HG02970 (cell line): ENCODE data around the gene AK2.
"Not testable (repeated sequence)": the region's sequence is repeated elsewhere in the genome, so short reads cannot be mapped to it uniquely, and the experiment has no call there.

Experiments
- ATAC-seq: cut with Tn5 transposase; IDR thresholded peaks from one replicate; pipeline ENCODE4 v1.9.1; 2021; ENCODE audit warnings: mild to moderate bottlenecking, moderate library complexity, moderate number of reproducible peaks; ENCODE audit not compliant: unreplicated experiment, low FRiP score

The AK2 gene

DNA sequence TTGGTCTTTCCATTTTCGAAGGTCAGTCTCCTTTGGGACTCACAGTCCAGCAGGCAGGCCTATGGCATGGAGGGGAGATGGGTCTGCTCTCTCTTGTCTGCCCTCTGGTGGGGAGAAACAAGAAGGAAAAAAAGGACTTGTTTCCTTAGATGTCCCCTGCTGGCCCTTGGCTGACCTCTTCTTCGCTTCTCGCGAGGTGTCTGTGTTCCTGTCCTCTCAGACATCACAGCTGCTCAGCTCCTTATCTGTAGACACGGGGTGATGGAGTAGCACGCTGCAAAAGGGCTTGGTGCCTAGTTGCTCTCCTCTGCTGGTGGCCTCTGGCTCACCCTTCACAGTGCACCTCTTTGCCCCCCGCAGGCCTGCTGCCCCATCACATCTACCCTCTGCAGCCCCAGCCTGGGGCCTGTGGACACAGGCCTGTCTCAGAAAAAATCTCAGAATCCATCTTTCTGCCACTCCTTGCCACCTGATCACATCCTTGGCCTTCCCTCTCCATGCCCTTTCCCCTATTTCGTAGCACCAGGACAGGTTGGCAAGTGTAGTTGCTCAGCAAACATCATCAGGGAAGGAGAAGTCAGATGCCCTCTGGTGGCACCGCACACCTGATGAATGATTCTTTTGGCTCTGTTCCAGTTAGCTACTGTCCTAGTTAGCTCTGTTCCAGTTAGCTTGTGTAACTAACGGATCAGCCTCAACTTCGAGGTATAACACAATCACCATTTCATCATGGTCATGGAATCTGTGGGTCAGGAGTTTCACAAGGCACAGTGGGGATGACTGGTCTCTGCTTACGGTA lies 18.7 kb upstream of the AK2 start:
- no peak for ATAC-seq

DNA sequence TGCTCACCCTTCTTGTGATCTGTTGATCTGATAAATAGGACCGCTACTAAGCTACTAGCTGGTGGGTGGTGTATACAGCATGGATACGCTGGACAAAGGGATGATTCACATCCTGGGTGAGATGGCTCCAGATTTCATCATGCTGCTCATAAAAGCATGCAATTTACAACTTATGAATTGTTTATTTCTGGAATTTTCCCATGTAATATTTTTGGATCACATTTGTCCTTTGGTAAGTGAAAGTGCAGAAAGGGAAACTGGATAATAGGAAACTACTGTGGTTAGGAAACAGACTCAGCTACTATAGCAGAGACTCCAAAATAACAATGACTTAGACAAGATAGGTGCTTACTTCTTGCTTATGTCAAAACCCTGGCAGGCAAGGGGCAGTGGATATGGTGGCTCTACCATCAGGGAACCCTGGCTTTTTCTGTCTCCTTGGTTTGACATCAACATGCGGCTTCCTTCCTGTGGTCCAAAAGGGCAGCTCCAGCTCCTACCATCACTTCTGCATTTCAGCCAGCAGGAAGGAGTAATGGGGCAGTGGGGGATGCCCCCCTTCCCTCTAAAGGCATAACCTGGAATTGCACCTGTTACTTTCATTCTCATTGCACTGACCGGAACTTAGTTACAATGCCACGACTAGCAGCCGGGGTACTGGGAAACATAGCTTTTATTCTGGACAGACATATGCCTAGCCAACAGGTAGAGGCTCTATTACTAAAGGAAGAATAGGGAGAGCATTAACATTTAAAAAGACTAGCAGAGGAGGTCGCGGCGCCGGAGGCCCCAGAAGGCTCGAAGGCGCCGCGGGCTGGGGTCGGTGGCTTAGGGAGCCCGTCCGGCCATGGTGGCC lies 13.8 kb upstream of the AK2 start:
- ATAC-seq = no peak

DNA sequence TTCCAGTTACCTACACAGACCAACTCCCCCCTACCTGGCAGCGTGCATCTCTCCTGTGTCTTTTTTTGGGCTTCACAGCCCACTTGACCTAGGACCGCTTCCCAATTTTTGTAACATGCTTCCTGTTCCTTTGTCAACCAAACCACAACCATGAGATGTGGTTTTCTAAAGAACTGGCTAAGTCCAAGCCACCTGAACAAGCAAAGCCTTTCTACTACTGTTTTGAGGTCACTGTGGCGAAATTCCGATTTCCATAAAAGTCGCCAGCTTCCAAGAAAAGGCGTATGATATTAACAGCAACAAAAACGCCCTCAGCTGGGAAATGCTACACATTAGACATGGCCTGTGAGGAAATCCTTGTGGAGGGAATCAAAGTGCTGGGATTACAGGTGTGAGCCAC lies 12.7 kb upstream of the AK2 start:
- no peak for ATAC-seq

DNA sequence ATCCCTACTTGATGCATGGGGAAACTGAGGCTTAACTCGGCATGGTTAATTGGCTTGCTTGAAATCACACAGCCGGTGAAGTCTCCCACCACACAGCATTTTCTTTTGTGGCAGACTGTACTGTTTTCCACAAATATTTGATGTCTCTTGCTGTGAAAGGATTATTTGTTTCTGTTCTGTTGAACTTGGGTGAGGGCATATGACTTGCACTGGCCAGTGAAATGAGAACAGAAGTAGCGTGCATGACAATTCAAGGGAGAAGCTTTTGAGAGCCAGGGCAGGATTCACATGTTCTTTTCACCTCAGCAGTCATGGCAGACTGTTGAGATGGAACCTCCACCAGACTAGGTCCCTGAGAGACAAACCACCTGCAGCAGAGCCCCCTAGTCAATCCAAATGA lies 11.7 kb upstream of the AK2 start:
- ATAC-seq = no peak

DNA sequence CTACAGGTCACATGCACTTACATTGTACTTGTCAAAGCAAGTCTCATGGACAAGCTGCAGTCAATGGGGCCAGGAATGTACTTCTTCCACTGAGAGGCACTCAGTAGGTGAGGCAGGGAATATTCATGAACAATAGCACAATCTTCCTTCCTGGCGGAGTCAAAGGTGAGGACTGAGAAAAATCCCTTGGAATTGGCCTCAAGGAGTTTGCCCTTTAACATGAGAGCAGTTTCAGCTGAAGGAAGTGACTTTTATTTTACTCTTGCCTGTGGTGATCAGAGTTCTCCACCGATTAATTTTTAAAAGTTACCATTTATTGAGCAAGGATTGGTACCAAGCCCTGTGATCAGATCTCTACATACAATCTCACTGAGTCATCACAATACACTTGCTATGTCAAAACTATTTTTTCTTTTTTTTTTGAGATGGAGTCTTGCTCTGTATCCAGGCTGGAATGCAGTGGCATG lies 11.2 kb upstream of the AK2 start:
- no peak for ATAC-seq

DNA sequence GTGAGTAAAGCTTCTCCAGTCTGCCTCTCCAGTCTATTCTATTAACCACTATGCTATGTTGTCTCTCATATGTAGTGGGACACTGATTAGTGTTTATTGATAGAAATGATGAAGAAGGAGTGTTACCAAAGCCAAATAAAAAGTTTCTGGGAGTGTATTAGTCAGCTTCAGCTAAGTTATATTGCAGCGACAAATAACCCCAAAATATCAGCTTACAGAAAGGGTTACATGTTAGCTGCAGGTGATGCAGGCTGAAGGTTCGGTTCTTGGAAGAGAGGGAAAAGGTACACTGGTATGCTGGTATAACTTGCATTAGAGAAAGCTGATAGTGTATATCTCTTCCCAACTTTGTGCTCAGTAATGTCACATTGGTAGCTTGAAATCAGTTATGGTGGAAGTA lies 10.6 kb upstream of the AK2 start:
- ATAC-seq = no peak

DNA sequence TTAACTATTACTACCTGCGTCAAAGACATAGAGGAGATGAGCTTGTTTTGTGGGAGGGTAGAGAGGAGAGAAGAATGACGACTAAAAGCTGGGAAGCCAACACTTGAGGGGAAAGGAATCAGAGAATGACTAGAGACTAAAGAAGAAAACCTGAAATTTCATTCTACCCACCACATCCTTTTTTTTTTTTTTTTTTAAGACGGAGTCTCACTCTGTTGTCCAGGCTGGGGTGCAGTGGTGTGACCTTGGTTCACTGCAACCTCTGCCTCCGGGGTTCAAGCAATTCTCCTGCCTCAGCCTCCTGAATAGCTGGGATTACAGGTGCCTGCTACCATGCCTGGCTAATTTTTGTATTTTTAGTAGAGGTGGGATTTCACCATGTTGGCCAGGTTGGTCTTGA lies 9.6 kb upstream of the AK2 start:
- ATAC-seq = not testable (repeated sequence)

DNA sequence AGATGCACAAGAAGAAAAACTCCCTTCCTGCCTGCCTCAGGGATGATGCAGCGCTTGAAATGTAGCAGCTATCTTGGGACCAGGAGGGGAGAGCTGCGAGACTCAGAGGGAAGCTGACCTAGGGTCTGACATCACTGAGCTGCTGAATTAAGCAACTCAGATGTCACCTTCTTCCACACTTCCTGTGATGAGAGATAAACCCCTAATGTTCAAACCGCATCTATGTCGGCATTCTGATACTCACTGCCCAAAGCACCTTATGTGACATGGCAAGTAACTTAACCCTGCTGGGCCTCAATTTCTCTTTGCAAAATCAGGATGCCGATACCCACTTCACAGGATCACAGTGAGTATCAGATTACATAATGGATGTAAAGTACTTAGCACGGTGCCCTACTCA lies 9.1 kb upstream of the AK2 start:
- ATAC-seq = no peak

DNA sequence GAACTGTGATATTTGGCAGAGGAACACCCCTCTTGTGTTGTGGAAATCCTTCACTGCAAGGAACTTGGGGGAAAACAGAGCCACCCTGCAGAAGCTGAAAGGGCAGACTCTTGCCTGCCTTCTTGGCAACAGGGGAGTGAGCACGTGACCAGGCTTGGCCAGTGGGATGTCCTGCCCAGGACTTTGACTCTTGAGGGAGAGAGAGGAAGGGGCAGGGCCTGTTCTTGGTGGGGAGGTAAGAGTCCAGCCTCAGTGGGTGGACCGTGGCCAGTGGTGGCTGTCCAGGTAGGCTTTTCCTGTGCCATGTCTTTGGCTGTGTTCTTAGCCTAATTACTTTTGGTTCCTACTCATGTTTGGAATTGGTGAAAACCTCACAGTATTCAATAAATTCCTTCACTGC lies 8.6 kb upstream of the AK2 start:
- ATAC-seq = no peak

DNA sequence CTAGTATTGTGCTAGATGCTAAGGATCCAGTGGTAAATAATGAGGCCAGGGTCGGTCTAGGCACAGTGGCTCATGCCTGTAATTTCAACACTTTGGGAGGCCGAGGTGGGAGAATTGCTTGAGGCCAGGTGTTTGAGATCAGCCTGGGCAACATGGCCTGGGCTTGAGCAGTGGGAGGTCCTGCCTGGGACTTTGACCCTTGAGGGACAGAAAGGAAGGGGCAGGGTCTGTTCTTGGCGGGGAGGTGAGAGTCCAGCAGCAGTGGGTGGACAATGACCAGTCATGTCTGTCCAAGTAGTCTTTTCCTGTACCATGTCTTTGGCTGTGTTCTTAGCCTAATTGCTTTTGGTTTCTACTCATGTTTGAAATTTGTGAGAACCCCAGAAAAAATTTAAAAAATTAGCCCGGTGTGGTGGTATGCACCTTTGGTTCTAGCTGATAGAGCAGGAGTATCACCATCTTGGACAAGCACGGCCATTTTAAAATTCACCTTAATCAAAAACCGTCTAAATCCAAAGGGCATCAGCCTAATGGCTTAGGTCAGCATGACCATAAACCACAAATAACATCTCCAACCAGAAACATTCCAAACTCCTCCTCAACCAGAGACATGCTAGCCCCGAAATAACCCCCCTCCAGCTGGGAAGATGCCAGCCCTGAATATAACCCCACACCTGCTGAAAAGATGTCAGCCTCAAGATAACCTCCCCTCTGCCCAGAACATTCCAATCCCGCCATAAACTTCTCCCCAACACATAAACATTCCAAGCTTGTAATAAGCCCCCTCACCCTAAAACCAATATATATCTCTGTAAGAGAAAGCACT lies 6.8 kb upstream of the AK2 start:
- no peak for ATAC-seq

DNA sequence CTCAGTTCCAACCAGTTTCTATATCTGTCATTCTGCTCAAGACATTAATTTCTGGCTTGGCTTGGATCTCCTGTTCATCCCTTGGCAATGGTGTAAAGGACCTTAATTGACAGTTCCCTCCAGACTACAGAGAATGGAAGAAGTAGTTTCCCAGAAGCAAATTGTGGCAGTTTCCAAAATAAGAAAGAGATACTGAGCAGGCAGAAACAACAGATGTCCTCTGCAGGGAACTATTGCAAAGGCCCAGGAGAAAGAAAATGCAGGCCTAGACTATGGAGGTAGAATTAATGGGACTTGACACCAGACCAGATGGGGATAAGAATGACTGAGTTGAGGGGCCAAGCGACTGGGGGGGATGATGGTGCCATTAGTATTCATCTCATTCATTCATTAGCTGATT lies 6.1 kb upstream of the AK2 start:
- ATAC-seq = no peak

DNA sequence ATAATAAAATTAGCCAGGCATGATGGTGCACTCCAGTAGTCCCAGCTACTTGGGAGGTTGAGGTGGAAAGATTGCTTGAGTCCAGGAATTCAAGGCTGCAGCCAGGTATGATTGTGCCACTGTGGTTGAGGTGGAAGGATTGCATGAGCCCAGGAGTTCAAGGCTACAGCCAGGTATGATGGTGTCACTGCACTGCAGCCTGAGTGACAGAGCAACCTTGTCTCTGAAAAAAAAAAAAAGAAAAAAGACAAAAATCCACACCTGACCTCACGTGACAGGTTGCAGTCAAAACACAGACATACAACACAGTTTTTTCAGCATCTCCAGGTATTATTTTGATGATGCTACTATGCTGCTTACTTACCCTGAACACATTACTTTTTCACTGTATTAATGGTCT lies 4.3 kb upstream of the AK2 start:
- no peak for ATAC-seq

DNA sequence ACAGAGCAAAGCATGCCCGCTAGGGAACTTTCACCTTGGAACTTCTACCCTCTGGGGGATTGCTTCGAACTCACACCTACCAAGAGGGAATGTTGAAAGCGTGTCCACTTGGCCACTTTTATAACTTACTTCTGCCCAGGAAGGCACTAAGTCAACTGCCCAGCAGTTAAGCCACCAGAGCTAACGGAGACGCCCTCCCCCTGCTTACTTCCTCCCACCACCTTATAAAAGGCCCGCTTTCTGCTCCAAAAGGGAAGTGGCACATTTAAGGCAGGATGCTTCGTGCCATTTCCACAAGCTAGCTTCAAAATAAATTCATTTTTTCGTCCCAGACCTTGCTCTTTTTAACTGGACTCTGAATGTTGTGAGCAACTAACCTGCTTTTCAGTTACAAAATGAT lies 3.2 kb upstream of the AK2 start:
- no peak for ATAC-seq

DNA sequence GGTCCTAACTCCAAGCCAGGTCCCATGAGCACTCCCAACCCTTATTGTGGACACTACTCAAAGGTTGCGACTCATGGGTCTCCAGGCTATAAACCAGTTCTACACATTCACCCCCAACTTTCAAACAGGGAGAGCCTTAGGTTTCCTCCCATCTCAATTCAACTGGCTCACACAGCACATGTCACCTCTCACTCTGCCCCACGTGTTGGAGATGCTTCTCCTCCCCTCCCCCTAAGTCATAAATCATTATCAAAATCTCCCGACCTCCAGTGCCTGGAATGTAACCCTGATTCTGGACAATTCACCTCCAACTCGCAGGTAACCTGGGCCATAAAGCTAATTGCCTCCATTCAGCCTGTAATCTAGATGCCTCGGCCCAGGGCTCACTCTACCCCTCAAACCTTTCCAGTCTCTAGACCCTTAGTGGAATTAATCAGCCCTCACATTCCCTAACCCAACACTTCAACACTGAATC lies 595 bp downstream of the AK2 start:
- no peak for ATAC-seq

DNA sequence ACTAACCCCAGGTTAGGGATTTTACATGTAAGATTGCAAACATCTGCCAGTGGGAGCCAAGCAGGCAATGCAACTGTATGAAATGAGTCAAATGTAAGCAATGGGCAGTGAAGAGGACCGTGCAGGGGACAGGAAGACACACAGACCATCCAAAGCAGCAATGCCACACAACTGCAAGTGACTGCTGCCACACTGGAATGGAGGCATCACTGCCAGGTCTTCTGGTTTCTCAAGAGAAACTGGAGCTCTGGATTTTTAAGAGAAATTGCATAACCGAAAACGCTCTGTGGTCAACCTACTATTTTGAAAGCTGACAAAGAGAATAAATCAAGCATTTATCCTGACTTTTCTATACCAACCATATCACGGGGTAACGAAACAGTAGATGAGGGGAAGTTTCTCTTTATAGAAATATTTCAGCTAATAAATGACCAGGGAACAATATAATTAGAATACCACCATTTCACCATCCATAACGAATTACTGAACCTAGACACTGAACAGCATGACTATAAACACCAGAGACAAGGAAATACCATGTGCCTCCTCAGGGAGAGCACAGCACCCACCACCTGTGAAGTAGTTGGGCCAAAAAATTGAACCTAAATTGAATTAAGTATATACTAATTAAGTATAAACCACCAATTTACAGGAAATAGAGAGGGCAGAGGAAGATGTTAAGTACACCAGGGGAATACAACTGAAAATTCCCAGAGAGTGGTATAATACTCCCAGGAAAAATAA lies 4.4 kb downstream of the AK2 start:
- no peak for ATAC-seq

DNA sequence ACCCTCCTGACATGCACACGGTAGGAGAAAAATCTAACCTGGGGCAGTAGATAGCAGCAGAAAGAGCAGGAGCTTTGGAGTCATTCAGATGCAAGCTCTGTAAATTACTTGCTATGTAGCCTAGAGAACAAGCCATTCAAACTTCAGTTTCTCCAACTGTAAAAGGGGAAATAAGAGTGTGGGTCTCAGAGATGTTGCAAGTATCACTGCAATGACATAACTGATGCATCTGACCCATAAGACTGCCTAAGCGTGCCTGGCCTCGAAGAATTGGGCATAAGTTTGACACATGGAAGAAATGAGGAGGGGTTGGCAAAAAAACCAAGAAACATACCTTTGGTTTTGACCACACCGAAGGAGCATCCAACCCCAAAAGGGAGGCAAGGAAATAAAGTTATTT lies 5.2 kb downstream of the AK2 start:
- ATAC-seq = no peak

DNA sequence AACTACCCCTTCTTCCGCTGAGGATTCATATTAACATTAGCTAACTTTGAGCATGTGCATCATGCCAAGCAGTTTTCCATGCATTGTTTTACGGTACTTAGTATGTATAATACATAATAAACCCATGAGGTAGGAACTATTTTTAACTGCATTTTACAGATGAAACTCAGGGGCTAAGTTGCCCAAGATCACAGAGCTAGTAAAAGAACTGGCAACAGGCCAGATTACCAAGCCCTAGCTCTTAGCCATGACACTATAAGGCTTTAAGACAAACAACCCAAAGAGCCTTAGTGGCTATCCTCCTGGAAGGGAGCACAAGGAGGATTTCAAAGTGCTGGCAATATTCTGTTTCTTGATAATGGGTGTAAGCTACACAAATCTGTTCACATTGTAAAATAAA lies 6.1 kb downstream of the AK2 start:
- no peak for ATAC-seq

DNA sequence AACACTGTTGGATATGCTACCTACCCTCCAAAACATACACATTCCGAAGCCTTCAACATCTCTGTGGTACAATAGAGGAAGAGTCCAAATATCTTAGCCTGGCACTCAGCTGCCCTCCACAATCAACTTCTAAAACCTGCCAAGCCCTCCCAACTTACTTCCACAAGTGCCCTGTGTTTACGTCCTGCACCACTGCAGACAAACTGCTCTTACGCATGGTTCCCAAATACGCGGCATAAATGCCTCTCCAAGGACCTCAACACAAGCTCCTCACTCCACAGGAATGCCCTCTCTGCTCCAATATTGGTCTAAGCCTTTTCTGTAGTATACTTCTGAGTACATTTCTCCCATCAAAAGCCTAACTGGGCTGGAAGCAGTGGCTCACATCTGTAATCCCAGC lies 6.8 kb downstream of the AK2 start:
- no peak for ATAC-seq

DNA sequence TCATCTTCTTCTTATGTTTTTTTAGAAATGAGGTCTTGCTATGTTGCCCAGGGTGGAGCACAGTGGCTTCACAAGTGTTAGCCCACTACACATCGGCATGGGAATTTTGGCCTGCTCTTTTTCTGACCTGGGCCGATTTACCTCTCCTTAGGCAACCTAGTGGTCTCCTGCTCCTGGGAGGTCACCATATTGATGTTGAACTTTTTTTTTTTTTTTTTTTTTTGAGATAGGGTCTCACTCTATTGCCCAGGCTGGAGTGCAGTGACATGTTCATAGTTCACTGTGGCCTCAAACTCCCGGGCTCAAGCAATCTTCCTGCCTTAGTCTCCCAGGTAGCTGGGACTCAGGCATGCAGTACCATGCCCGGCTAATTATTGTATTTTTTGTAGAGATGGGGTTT lies 7.5 kb downstream of the AK2 start:
- ATAC-seq = no peak

DNA sequence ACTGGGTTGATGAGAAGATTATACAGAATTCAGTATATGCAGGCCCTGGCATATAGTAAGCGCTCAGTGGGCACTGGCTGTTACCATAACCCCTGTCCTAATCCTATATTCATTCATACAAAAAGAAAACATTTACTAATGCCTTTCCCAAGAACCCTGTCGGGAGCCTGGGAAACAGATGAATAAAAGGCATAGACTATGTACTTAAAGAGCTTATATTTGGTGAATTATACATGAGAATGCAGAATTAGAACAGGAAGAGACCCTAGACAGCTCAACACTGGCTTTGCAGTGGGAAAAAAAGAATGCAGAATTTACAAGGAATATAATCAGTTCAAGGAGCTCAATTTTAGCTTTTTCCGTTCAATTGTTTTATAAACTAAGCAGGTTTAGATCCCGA lies 10.9 kb downstream of the AK2 start:
- no peak for ATAC-seq
